Neutrophil (primary cell): ENCODE measurements around the gene MAP1S.

Experiments
- H3K27ac ChIP-seq: fragments of 200-600 bp; sonication (generic); 2 replicates; pipeline ENCODE4 v1.5.1; 2016; ENCODE audit warnings: mild to moderate bottlenecking, moderate library complexity
- H3K27me3 ChIP-seq: fragments of 200-600 bp; sonication (generic); 2 replicates; pipeline ENCODE4 v1.6.0; 2016; ENCODE audit warnings: mild to moderate bottlenecking
- H3K36me3 ChIP-seq: fragments of 200-600 bp; sonication (generic); 2 replicates; pipeline ENCODE4 v1.5.1; 2017
- H3K4me1 ChIP-seq, 2 experiments: fragments of 200-600 bp in 1 of 2; sonication (generic) in 1 of 2; 1 replicate in 1 of 2; 2 replicates in 1 of 2; pipeline versions ENCODE4 v1.5.1 to v1.6.1; 2013 to 2016; ENCODE audit warnings: low read depth in 1 of 2, low read length in 1 of 2, mild to moderate bottlenecking in 1 of 2, moderate library complexity in 1 of 2; ENCODE audit not compliant: control insufficient read depth in 1 of 2, insufficient read depth in 1 of 2
- H3K4me3 ChIP-seq, 2 experiments: fragments of 200-600 bp in 1 of 2; sonication (generic) in 1 of 2; 1 replicate in 1 of 2; 2 replicates in 1 of 2; pipeline ENCODE4 v1.5.1; 2013 to 2016; ENCODE audit warnings: low read depth in 1 of 2, low read length in 1 of 2, mild to moderate bottlenecking in 1 of 2, moderate library complexity in 1 of 2
- H3K9me3 ChIP-seq: fragments of 200-600 bp; sonication (generic); 2 replicates; pipeline ENCODE4 v1.5.1; 2016
- TF ChIP-seq, protein P1 (sequence below): fragments of 200-600 bp; sonication (generic); IDR thresholded peaks from 2 replicates; pipeline ENCODE4 v1.5.1; 2016; ENCODE audit warnings: antibody characterized with exemption

The MAP1S gene

DNA sequence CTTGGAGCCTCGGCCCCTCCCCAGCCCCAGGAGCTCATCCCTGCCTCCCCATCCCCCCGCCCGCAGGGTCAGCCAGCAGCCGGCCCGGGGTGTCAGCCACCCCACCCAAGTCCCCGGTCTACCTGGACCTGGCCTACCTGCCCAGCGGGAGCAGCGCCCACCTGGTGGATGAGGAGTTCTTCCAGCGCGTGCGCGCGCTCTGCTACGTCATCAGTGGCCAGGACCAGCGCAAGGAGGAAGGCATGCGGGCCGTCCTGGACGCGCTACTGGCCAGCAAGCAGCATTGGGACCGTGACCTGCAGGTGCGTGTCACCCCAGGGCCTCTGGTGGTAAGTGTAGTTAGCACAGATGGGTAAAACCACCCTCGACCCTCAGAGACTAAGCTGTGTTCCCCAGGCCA, 13.8 kb downstream of the MAP1S start:
- H3K4me3 ChIP-seq = no peak overlapping the region
- peaks cover 80% of the 10 kb centered on the region for H3K36me3 ChIP-seq
- H3K27me3 ChIP-seq = no peaks in the 10 kb centered on the region
- H3K4me1 ChIP-seq = peaks cover 0 to 6% of the 10 kb centered on the region in 2 experiments
- no peak overlapping the region for H3K27ac ChIP-seq
- TF ChIP-seq, protein P1, sequence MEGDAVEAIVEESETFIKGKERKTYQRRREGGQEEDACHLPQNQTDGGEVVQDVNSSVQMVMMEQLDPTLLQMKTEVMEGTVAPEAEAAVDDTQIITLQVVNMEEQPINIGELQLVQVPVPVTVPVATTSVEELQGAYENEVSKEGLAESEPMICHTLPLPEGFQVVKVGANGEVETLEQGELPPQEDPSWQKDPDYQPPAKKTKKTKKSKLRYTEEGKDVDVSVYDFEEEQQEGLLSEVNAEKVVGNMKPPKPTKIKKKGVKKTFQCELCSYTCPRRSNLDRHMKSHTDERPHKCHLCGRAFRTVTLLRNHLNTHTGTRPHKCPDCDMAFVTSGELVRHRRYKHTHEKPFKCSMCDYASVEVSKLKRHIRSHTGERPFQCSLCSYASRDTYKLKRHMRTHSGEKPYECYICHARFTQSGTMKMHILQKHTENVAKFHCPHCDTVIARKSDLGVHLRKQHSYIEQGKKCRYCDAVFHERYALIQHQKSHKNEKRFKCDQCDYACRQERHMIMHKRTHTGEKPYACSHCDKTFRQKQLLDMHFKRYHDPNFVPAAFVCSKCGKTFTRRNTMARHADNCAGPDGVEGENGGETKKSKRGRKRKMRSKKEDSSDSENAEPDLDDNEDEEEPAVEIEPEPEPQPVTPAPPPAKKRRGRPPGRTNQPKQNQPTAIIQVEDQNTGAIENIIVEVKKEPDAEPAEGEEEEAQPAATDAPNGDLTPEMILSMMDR = no peak
- no peaks in the 10 kb centered on the region for H3K9me3 ChIP-seq

DNA sequence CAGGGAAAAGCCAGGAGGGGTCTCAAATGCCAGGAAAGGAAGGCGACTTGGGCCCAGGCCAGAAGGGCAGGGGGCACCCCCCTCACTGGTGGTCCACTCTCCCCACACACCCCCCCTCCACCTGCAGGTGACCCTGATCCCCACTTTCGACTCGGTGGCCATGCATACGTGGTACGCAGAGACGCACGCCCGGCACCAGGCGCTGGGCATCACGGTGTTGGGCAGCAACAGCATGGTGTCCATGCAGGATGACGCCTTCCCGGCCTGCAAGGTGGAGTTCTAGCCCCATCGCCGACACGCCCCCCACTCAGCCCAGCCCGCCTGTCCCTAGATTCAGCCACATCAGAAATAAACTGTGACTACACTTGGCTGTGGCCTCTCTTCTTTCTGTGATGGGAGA, 14.9 kb downstream of the MAP1S start:
- no peaks in the 10 kb centered on the region for H3K9me3 ChIP-seq
- H3K4me1 ChIP-seq = peaks cover 0 to 6% of the 10 kb centered on the region in 2 experiments
- H3K4me3 ChIP-seq = no peak overlapping the region
- TF ChIP-seq, protein P1 = no peak
- no peak overlapping the region for H3K27ac ChIP-seq
- no peaks in the 10 kb centered on the region for H3K27me3 ChIP-seq
- peaks cover 76% of the 10 kb centered on the region for H3K36me3 ChIP-seq

DNA sequence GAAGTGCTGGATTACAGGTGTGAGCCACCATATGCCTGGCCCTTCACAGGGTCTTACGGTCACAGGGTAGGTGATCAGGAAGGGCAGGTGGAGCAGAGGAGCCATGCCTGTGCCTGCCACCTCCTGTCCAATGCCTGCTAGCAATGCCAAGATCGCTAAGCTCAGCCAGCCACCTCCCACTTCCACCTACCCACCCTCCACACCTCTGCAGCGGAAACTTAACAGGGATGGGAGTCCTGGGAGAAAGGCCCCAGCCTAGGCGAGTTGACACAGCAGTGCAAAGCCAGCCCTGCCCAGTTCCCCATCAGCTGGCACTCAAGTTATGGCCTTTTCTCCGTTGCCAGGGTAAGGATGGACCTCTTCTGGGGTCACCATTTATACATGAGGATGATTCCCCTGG, 16.1 kb downstream of the MAP1S start:
- peaks cover 63% of the 10 kb centered on the region for H3K36me3 ChIP-seq
- H3K4me1 ChIP-seq = peaks cover 0 to 6% of the 10 kb centered on the region in 2 experiments
- no peak overlapping the region for H3K4me3 ChIP-seq
- TF ChIP-seq, protein P1 = no peak
- H3K9me3 ChIP-seq = no peaks in the 10 kb centered on the region
- H3K27ac ChIP-seq = no peak overlapping the region
- no peaks in the 10 kb centered on the region for H3K27me3 ChIP-seq

GRCh38 chr19:17737690-17738153, 18.4 kb downstream of the MAP1S start:
- Histone ChIP-seq H3K4me3 (no peak overlapping the region), H3K4me1 (no peaks in the 10 kb centered on the region), H3K9me3 (no peaks in the 10 kb centered on the region), H3K27ac (no peak overlapping the region), H3K36me3 (peaks cover 44% of the 10 kb centered on the region), H3K27me3 (no peaks in the 10 kb centered on the region)
- TF ChIP-seq, protein P1 = no peak

- Histone ChIP-seq H3K36me3 (peaks cover 28% of the 10 kb centered on the region), H3K4me1 (no peaks in the 10 kb centered on the region), H3K27me3 (no peaks in the 10 kb centered on the region), H3K4me3 (no peak overlapping the region), H3K9me3 (no peaks in the 10 kb centered on the region), H3K27ac (no peak overlapping the region)
- TF ChIP-seq, protein P1 = no peak
Measured at GRCh38 chr19:17739121-17739875, 20.0 kb downstream of the MAP1S start.
